HG03469 (cell line): ENCODE data around the gene NFAM1.

Experiments
- ATAC-seq: cut with Tn5 transposase; IDR thresholded peaks from one replicate; pipeline ENCODE4 v1.9.1; 2021; ENCODE audit warnings: mild to moderate bottlenecking, moderate library complexity, moderate number of reproducible peaks; ENCODE audit not compliant: unreplicated experiment

Gene NFAM1

GRCh38 chr22:42439821-42440674, 7.8 kb upstream of the NFAM1 start:
- no peak for ATAC-seq

- no peak for ATAC-seq
Observed at GRCh38 chr22:42439021-42439567, 6.9 kb upstream of the NFAM1 start.

- no peak for ATAC-seq
Observed at GRCh38 chr22:42438293-42438650, 6.1 kb upstream of the NFAM1 start.

- ATAC-seq, result peak; percentile 25
Observed at GRCh38 chr22:42437488-42438292, 5.5 kb upstream of the NFAM1 start.

- ATAC-seq, result no peak
Observed at GRCh38 chr22:42436404-42436803, 4.2 kb upstream of the NFAM1 start.

- no peak for ATAC-seq
Observed at GRCh38 chr22:42434748-42435425, 2.7 kb upstream of the NFAM1 start.

GRCh38 chr22:42433754-42434682, 1.8 kb upstream of the NFAM1 start:
- ATAC-seq, result no peak

GRCh38 chr22:42432818-42433217, 615 bp upstream of the NFAM1 start:
- no peak for ATAC-seq

GRCh38 chr22:42431401-42432019, 693 bp downstream of the NFAM1 start:
- ATAC-seq, result no peak

GRCh38 chr22:42430528-42431125, 1.6 kb downstream of the NFAM1 start:
- no peak for ATAC-seq

GRCh38 chr22:42428760-42429159, 3.4 kb downstream of the NFAM1 start:
- no peak for ATAC-seq

GRCh38 chr22:42428025-42428424, 4.2 kb downstream of the NFAM1 start:
- no peak for ATAC-seq

- no peak for ATAC-seq
Observed at GRCh38 chr22:42427167-42427566, 5.0 kb downstream of the NFAM1 start.

GRCh38 chr22:42425989-42426355, 6.2 kb downstream of the NFAM1 start:
- no peak for ATAC-seq

- ATAC-seq, result no peak
Observed at GRCh38 chr22:42425337-42425988, 6.7 kb downstream of the NFAM1 start.

- ATAC-seq, result no peak
Observed at GRCh38 chr22:42419243-42419881, 12.8 kb downstream of the NFAM1 start.

- no peak for ATAC-seq
Observed at GRCh38 chr22:42418811-42419242, 13.4 kb downstream of the NFAM1 start.

GRCh38 chr22:42417645-42418305, 14.4 kb downstream of the NFAM1 start:
- ATAC-seq, result no peak
